Stimulated activated CD4-positive, alpha-beta T cell treated with anti-CD3 and anti-CD28 coated beads, Interleukin-4, amount 100 ng/mL, for 1 hour (primary cell): Measurements from ENCODE around the gene ETF1.

Source experiments
- DNase-seq: peaks from one replicate; pipeline ENCODE4 v3.0.0-alpha.2; 2020

Gene ETF1

GRCh38 chr5:138459311-138459933, 83.6 kb downstream of the ETF1 start:
- peak; percentile 77 for DNase-seq

- DNase-seq: no peak
Observed at GRCh38 chr5:138458856-138459255, 84.2 kb downstream of the ETF1 start.

DNA sequence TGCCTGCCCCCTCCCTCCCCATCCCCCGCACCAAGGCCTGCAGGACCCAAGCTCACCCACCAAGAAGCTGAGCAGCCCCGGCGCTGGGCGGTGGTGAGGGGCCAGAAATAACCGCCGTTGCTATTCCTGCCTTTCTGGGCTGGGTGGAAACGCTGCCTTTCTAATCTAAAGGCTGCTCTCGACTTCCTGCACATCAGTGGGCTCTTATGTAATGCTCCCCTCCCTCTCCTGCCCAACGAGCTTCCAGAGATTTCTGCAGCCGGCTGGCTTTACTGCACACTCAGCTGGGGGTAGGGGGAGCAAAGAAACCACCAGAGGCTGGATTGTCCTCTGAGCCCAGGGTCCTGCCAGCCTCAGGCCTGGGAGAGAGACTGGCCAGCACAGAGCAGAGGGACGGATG, 84.7 kb downstream of the ETF1 start:
- DNase-seq: no peak

GRCh38 chr5:138457531-138458275, 85.3 kb downstream of the ETF1 start:
- DNase-seq: no peak
